Lower leg skin (tissue), 3 donors: ENCODE data around the gene PLPPR1.

Source experiments
- POLR2A ChIP-seq, 2 donors: fragments of 450-650 bp; IDR thresholded peaks; one replicate each; pipeline ENCODE4 v1.6.1; 2016 to 2017; ENCODE audit warnings: antibody characterized with exemption in 2 of 2, mild to moderate bottlenecking in 1 of 2, moderate library complexity in 1 of 2
- TF ChIP-seq, protein P1 (sequence below), 3 donors: fragments of 450-650 bp; IDR thresholded peaks; one replicate each; pipeline ENCODE4 v1.5.1; 2016; ENCODE audit warnings: antibody characterized with exemption in 3 of 3, mild to moderate bottlenecking in 3 of 3, moderate library complexity in 2 of 3

DNA sequence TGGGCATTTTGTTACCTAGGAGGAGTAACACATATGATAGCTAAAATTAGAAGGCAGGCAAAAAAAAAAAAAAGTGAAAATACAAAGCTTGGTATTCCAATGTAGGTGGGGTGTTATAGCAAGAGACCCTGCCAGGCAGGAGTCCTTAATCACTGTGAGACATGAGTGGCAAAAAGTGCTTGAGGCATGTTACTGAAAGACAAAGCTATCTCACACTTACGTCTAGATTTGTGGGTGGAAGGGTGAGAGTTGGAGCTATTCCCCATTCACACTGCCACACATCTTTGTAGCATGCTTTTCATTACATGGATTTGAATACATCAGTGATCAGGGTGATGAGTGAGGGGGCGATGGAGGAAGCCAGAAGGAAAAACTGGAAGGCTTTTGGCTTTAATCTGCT lies 2.6 kb upstream of the PLPPR1 start:
- TF ChIP-seq, protein P1, sequence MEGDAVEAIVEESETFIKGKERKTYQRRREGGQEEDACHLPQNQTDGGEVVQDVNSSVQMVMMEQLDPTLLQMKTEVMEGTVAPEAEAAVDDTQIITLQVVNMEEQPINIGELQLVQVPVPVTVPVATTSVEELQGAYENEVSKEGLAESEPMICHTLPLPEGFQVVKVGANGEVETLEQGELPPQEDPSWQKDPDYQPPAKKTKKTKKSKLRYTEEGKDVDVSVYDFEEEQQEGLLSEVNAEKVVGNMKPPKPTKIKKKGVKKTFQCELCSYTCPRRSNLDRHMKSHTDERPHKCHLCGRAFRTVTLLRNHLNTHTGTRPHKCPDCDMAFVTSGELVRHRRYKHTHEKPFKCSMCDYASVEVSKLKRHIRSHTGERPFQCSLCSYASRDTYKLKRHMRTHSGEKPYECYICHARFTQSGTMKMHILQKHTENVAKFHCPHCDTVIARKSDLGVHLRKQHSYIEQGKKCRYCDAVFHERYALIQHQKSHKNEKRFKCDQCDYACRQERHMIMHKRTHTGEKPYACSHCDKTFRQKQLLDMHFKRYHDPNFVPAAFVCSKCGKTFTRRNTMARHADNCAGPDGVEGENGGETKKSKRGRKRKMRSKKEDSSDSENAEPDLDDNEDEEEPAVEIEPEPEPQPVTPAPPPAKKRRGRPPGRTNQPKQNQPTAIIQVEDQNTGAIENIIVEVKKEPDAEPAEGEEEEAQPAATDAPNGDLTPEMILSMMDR (IDR thresholded peaks at IDR 0.05): no peak
- TF ChIP-seq POLR2A (IDR thresholded peaks at IDR 0.05): no peak
